ENCODE results near the gene IPCEF1.

IPCEF1 gene

DNA sequence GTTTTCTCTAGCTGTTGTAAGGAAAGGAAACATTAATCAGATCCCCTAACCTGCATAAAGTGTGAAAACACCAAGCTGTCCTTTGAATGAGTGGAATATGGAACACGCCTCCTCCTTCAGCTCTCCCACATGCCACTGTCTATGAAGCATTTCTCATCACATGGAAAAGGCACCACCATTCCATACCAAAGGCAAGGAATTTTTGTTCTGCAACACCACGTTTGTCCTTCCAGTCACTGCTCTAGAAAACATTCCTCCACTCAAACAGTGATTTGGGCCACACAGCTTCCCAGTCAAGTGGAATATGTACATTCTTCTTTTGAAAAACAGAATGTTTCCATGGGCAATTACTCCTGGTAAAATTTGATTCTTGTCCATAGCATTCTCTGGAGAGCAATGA is 197.5 kb downstream of the IPCEF1 start:
- TF ChIP-seq, protein P1, sequence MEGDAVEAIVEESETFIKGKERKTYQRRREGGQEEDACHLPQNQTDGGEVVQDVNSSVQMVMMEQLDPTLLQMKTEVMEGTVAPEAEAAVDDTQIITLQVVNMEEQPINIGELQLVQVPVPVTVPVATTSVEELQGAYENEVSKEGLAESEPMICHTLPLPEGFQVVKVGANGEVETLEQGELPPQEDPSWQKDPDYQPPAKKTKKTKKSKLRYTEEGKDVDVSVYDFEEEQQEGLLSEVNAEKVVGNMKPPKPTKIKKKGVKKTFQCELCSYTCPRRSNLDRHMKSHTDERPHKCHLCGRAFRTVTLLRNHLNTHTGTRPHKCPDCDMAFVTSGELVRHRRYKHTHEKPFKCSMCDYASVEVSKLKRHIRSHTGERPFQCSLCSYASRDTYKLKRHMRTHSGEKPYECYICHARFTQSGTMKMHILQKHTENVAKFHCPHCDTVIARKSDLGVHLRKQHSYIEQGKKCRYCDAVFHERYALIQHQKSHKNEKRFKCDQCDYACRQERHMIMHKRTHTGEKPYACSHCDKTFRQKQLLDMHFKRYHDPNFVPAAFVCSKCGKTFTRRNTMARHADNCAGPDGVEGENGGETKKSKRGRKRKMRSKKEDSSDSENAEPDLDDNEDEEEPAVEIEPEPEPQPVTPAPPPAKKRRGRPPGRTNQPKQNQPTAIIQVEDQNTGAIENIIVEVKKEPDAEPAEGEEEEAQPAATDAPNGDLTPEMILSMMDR (IDR thresholded peaks at IDR 0.05; ENCODE audit: low read depth, low read length), result no peak
- H3K4me3 ChIP-seq (ENCODE audit: low read depth, low read length), result no peak overlapping the region

DNA sequence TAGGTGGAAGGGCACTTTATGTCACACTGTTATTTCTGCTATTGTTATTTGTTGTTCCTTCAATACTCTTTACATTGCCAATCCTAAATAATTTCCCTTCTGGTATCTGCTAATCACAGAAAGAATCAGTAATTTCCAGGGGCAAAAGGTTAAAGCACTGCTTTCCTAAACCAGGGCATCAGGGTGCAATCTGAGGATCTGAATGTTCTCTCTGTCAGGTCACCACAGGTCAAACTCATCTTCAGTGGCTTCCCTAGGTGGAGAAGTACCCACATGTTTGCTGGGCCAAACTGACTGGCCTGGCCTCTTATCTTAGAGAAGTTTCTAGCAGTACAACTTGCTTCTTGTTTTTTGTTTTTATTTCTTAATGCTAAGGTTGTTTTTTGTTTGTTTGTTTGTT is 198.9 kb downstream of the IPCEF1 start:
- H3K4me3 ChIP-seq (ENCODE audit: low read depth, low read length), result no peak overlapping the region

DNA sequence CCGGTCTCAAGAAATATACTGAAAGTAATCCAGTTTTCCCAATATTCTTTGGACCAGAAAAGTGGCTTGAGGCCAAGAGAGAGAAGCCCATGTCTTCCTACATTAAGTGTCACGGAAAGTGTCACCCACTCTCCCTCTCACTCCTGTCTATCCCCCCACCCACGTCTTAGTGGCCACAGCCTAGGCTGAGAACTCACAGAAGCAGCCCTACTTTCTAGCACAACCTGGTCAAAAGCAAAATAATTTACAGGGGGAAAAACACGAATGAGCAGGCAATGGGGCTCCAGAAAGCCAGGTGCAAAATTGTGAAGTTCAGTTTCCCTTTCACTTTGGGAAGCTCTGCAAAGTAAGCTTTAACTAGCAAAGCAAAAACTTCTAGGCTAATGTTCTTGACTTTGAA is 199.5 kb downstream of the IPCEF1 start:
- TF ChIP-seq, protein P1 (IDR thresholded peaks at IDR 0.05; ENCODE audit: low read depth, low read length), result no peak
- H3K4me3 ChIP-seq (ENCODE audit: low read depth, low read length), result no peak overlapping the region

More for the DNA sequence above, 198.9 kb downstream of the IPCEF1 start:
- TF ChIP-seq, protein P1 (IDR thresholded peaks at IDR 0.05; ENCODE audit: low read depth, low read length), result no peak

DNA sequence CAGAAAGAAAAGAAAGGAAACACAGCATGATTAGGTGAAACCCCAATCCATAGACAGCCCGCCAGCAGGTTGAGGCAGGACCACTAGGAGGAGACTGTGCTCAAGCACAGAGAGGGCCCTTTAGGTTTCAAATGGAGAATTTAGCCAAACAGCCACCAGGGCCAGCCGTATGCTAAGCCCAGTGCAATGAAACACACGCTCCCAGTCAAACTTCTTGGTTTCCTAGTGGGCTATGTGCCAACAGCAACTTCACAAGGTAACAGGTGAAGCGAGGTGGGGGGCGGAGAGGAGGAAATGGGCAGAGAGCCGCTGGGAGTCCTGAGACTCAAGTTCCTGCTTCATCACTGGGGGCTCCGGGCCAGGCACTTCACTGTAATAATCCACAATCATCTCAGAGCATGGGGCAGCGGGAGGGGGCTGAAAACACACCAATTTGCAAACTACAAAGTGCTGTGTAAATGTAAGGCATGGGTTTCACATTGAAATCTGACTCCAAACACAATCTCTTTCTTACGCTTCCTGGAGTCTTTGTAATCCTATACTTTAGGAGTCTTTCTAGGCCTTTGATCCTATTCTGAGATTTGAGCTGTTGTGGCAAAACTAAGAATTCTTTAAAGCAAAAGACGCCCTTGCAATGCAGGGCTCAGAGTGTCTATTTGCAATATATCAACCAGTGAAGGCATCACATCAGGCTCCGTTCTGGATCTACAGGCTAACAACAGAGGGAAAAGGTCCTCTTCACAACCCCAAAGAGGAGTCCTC is 200.3 kb downstream of the IPCEF1 start:
- H3K4me3 ChIP-seq (ENCODE audit: low read depth, low read length), result no peak overlapping the region
- TF ChIP-seq, protein P1 (IDR thresholded peaks at IDR 0.05; ENCODE audit: low read depth, low read length), result peak; percentile 79

DNA sequence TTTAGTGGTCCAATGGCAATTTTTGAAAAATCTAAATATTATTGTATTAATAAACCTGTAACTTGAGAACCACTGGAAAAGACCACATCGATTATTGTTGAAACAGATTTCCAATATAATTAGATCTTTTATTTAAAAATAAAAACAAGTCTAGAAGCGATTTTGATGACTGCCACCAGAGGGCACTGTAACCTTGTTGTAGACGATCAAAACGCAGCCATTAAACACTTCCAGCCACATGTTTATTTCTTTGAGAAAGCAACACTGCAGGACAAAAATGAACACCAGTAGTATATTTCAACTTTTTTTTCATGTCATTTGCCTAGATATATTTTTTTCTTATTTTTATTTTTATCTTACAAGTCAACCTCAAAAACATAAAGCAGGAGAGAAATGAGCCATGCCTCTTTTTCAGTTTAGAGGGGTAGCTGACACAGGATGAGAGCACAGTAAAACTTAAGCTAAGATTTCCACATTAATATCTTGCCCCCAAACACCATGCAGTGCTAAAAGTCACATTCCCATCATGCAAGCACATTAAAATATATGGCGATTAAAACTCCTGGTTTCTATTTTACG is 202.1 kb downstream of the IPCEF1 start:
- TF ChIP-seq, protein P1 (IDR thresholded peaks at IDR 0.05; ENCODE audit: low read depth, low read length), result peak; percentile 31; the same call in 1 of the 2 replicates
- no peak overlapping the region for H3K4me3 ChIP-seq (ENCODE audit: low read depth, low read length)

DNA sequence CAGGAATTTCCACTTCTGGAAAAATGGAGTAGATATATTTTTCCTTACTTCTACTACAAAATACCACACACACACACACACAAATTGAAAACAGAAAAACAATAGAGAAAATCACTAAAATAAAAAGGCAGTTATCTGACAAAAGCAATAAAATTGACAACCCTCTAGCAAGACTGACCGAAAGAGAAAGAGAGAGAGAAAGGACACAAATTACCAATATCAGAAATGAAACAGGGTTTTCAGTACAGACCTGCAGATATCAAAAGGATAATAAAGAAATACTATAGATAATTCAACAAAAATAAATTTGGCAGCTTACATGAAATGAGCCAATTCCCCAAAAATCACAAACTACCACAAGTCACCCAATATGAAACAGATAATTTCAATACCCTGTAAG is 212.8 kb downstream of the IPCEF1 start:
- TF ChIP-seq, protein P1 (IDR thresholded peaks at IDR 0.05; ENCODE audit: low read depth, low read length), result no peak
- no peak overlapping the region for H3K4me3 ChIP-seq (ENCODE audit: low read depth, low read length)

DNA sequence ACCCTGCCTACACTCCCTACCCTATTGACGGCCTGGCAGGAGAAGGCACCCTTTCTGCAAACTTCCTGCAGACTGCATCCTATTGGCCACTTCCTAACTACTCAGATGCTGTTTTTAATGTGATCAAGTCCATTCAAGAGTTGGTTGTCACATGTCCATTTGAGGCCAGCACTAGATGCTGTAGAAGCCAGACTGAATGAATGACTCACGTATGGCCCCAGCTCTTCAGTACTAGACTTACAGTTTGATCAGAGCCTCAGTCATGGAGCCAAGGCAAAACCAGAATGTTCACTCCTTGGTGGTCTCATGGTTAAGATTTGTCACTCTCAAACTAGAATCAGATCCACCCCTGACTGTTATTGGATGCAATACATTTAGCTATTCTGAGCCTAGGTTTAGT is 215.9 kb downstream of the IPCEF1 start:
- TF ChIP-seq, protein P1 (IDR thresholded peaks at IDR 0.05; ENCODE audit: low read depth, low read length), result no peak
- H3K4me3 ChIP-seq (ENCODE audit: low read depth, low read length), result no peak overlapping the region

Measured in WI38 (cell line).